Dermis blood vessel endothelial cell (primary cell): Measurements from ENCODE around the gene ZC2HC1B. TPM values are rescaled to one million over a fixed set of nuclear protein-coding genes. Genes with fewer than 3 reads are reported as not detected.
"Not testable (repeated sequence)": the region's sequence is repeated elsewhere in the genome, so short reads cannot be mapped to it uniquely, and the experiment has no call there.

Source experiments
- DNase-seq: peaks from one replicate; pipeline ENCODE4 v3.0.0; 2010
- total RNA-seq: library from RNA; depleted of rRNA; stranded (reverse); fragments of >200 nt; gene quantifications from 2 replicates; pipeline ENCODE4 v1.2.3, GENCODE V29; 2014

The ZC2HC1B gene
- total RNA-seq, 1 donor from 2014 or later = not detected

DNA sequence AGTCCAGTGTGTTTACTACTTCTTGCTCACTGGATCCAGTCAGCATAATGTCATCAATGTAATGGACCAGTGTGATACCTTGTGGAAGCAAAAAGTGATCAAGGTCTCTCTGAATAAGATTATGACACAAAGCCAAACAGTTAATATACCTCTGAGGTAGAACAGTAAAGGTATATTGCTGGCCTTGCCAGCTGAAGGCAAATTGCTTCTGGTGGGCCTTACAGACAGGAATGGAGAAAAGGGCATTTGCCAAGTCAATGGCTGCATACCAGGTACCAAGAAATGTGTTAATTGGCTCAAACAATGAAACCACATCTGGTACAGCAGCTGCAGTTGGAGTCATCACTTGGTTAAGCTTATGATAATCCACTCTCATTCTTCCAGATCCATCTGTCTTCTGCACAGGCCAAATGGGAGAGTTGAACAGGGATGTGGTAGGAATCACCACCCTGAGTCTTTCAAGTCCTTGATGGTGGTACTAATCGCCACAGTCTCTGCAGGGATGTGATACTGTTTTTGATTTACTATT, 7.0 kb downstream of the ZC2HC1B start:
- not testable (repeated sequence) for DNase-seq

DNA sequence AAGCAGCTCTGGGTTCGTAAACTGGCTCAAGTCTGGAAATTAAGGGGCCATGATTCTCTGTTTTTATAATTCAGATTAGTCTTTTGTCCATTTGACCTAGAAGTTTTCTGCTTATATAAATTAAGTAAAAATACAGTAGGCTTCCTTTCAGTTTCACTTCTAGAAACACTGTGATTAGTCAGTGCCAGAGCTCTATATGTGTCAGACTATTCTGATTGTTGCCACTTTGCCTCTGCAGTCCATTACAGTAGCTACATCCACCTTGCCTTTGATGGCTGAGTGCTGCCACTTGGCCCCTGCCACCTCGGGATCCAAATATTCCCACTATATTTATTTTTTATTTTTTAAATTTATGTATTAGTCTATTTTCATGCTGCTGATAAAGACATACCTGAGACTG, 7.9 kb downstream of the ZC2HC1B start:
- peak; percentile 19 for DNase-seq

DNA sequence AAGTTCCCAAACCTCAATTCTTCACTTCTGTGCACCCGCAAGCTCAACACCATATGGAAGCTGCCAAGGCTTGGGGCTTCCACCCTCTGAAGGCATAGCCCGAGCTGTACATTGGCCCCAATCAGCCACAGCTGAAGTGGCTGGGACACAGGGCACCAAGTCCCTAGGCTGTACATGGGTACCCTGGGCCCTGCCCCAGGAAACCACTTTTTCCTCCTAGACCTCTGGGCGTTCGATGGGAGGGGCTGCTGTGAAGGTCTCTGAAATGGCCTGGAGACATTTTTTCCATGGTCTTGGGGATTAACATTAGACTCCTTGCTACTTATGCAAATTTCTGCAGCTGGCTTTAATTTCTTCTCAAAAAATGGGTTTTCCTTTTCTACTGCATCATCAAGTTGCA, 9.3 kb downstream of the ZC2HC1B start:
- DNase-seq = not testable (repeated sequence)

DNA sequence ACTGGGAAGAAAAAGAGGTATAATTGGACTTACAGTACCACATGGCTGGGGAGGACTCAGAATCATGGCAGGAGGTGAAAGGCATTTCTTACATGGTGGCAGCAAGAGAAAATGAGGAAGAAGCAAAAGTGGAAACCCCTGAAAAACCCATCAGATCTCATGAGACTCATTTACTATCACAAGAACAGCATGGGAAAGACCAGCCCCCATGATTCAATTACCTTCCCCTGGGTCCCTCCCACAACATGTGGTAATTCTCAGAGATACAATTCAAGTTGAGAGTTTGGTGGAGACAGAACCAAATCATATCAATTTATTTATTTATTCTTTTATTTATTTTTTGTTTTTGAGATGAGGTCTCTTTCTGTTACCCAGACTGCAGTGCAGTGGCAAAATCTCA, 10.2 kb downstream of the ZC2HC1B start:
- not testable (repeated sequence) for DNase-seq

DNA sequence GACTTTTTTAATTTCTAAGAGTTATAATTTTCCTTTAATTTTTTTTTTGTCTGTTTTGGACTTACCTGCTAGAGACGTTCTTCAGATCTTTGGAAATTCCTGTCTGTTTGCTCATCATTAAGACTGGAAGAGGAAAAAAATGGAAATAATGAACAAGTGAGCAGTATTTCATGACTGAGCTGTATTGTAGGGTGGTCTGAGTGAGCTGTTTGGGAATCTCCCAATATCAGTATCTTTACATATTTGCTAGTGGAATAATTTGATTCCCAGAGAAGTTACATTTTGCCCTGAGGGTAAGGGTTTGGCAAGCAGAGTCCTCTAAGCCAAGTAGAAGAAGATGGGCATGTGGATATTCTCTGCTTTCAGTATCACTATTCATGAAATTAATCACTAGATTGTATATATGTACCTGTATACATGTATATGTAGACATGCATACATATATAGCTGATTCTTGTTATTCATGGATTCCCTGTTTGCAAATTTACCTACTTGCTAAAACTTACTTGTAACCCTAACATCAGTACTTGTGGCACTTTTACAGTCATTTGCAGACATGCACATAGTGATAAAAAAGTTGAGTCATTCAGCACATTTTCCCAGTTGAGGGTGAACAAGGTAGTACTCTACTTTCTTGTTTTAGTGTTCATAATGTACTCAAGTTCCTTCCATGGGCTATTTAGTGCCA, 13.5 kb downstream of the ZC2HC1B start:
- no peak for DNase-seq

DNA sequence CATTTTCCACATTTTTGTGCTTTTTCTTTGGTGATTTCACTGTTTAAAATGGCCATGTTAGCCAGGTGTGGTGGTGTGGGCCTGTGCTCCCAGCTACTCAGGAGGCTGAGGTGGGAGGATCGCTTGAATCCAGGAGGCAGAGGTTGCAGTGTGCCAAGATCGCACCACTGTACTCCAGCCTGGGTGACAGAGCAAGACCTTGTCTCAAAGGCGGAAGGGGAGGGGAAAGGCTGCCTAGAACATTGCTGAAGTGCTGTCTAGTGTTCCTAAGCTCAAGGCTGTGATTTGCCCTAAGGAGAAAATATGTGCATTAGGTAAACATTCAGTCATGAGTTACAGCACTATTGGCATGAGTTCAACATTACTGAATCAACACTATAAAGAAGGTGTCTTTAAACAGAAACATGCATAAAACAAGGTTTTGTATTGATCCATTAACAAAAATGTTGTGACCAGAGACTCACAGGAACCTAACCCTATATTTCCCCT, 14.0 kb downstream of the ZC2HC1B start:
- DNase-seq = no peak

DNA sequence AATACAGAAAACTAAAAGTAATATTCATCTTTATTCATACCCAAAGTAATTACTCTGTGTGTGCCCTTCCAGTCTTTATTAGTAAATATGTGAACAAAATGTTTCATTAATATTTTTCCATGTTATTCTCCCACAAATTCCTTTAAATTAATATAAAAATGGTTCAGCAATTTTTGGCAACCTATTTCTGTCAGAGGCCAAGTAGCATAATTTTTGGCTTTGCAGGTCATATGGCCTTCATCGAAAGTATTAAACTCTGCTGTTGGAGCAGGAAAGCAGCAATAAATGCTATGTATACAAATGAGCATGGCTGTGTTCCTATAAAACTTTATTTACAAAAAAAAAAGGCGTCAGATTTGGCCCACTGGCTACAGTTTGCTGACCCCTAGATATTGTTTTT, 16.1 kb downstream of the ZC2HC1B start:
- no peak for DNase-seq

DNA sequence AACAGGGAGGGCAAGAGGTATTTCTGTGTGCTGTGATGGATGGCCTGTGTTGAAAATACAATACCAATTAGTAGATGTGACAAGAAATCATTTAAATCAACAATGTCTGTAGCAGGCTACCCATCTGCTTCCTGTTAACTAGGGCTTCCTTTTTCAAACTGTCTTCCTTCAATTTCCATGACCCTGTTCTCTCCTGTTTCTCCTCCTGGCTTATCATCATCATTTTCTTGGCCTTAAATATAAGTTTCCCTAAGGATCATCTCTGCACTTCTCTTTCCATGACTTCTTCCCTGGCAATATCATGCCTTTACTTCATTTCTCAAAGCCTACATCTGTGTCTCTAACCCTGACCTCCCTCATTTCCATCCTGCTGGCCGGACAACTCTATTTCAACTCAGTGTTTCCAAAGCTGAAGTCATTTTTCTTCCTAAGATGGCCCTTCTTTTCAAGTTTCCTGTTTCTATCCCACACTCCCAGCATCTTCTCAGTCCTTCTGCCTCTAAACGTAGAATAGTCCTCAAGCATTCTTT, 18.2 kb downstream of the ZC2HC1B start:
- DNase-seq = no peak

DNA sequence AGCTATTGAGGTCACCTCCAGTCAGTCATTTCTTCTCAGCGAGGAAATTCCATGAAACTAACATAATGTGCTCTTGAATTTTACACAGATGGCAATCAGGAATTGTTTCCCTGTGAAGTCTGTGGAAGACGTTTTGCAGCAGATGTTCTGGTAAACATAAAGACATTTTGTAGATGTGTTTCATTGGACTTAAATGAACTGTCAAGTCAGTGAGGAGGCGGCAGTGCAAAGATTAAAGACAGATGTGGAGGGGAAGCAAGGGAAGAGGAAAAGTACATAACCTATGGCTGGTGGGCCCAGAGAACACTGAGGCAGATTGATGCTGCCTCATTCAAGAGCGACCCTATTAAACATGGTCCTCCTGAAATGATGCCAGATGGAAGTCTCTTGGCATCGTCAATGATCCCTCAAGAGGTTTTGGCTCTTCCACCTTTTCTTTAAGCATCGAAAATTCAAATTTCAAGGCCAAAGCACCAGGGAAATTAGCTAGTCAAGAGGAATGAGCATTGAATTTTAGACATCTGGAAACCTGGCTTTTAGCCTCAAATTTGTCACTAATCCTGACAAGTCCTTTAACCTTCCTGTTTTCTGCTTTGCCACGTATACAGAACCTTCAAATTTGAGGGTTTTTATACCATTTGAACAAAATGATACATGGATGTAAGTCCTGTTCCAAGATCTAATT, 20.1 kb downstream of the ZC2HC1B start:
- DNase-seq = no peak

DNA sequence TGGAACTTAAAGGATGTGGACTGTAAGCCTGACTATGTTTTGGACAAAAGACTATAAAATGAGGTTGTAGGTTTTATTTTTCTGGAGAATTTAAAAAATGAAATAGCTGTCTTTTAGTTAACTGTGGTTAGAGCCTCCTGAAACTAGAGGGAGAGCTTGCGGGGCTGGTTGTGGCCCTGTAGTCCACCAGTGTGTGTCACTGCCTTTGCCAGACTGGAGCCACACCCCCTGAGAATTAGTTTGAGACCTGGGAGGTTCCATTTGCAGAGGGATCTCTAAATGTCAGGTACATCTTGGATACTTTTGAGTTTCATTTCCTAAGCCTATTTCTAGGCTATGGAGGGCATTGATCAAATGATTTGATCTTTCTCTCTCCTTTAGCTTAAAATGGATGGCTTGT, 20.8 kb downstream of the ZC2HC1B start:
- no peak for DNase-seq

DNA sequence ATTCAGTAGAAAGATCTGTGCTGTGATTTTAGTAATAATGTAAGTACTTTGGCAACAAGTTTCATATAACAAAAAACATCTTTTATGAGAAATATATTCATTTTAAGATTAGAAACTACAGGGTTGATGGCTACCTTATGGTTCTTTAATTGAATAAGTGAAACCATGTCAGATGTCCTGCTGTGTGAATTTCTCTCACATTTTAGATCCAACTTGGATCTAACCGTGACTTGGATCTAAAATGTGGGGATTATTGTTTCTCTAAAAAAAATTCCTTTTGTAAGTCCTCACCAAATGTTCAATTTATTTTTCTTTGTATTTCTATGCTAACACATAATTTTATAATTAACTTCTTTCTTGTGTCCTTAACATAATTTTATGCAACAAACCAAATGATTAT, 30.4 kb downstream of the ZC2HC1B start:
- DNase-seq = no peak

DNA sequence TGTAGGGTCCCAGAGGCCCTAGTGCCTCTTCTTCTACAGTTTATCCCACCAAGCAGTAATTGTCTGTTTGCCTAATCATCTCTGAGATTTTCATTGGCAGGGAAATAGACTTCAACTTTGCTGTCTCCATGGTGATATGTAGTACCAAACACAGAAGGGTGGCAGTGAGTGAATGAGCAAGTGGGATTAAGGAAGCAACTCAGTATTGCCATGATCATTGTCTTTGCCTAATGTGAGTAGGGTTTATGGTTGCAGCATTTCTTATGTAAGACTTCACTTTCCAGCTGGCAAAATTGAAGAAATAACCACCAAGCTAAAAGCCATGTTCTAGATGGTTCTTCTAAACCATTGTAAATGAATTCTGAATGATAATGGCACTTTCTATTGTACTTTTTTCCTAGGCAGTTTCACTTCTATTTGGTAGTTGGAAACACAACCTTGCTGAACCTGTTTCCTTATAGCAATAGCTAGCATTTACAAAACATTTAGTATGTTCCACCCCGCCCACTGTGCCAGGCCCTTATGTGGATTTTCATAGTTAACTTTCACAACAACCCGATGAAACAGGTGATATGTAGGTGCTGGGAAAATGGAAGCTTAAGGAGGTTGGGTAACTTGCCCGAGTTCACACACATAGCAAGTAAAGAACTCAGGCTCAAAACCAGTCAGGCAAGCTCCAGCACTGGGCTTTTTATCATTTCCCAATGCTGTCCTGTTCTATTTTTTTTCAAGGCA, 32.0 kb downstream of the ZC2HC1B start:
- DNase-seq = no peak

DNA sequence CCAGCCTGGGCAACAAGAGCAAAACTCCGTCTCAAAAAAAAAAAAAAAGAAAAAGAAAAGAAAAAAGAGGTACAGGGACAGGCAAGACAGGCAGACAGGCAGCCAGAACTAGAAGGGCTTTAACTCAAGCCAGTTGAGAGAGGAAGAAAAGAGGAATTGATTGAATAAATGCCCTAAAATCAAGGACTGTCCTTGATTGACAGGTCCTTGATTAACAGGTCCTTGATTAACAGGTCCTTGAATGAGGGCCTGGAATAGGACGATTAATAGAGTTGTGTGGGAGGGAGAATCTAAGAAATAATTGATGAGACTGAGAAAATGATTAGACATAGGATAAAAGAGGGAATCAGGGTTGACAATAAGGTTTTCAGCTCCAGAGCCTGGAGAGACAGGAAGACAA, 36.1 kb downstream of the ZC2HC1B start:
- no peak for DNase-seq

DNA sequence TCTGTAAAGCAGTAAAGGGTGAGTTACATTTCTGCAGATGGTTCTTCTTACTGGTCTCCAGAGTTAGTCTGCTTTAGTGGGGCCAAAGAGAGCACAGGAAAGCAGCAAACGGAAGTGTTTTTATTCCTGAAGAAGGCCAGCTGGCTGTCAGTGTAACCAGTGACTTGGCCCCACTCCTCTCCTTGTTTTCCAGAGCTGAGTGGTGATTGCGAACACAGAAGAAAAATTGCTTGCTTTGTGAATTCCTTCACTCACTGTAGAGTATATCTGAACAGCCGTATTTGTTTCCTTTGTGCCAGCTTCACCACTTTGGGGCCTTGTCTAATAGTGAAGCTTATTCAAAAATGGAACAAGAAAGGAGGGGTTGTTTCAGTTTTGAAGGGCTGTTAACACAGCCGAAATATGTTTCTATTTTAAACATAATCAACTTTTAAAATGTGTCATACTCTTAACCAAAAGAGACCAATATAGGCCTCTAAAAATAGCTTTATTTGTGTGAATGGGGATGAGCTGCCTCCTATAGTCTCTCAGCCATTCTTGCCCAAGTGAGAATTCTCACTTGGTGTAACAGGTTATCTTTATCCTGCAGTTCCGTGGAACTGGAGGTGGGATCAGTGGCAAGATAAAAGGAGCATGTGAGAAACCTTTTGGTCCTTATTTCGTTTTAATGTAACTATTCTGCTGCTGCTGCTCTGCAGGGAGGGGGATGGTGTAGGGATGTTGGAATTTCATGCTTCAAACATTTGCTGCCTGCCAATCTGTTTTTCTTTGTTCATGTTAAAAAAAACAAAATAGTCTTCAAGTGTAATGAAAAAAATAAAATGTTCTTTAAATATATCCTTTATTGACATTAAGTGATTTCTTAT, 37.8 kb downstream of the ZC2HC1B start:
- peak; percentile 28 for DNase-seq

DNA sequence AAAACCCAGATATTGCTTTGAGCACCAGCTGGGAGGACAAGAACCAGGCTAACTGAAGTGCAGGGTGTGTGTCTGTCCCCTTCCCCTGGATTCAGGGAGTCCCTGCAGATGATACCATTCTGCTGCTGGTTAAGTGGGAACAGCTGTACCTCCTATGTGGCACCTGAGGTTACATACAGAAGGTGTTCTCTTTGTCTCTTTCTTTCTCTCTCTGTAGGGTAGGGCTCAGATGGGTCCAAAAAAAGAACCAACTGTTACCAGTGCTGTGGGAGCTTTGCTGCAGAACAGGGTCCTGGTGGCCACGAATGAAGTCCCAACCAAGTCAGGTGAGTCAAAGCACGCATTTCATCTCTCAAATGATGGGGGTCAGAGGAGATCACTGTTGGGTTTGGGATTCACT, 38.6 kb downstream of the ZC2HC1B start:
- no peak for DNase-seq

DNA sequence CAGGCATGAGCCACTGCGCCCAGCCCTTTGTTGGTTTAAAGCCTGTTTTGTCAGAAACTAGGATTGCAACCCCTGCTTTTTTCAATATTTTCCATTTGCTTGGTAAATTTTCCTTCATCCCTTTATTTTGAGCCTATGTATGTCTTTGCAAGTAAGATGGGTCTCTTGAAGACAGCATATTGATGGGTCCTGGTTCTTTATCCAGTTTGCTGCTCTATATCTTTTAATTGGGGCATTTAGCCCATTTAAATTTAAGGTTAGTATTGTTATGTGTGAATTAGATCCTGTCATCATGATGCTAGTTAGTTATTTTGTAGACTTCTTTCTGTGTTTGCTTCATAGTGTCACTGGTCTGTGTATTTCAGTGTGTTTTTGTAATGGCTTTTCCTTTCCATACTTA, 46.8 kb downstream of the ZC2HC1B start:
- no peak for DNase-seq

DNA sequence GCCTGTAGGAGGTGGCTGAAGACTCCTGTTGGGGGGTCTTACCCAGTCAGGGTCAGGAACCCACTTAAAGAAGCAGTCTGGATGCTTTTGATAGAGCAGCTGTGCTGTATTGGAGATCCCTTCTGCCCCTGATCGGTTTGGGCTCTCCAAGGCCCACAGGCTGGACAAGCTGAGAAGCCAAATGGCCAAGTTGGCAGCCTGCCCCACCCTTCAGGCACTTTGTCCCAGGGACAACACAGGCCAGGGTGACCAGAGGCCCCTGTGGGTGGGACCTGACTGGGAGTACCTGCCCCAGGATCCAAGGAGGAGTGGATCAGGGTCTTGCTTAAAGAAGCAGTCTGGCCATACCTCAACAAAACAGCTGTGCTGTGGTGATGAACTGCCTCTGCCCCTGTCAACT, 48.4 kb downstream of the ZC2HC1B start:
- no peak for DNase-seq

DNA sequence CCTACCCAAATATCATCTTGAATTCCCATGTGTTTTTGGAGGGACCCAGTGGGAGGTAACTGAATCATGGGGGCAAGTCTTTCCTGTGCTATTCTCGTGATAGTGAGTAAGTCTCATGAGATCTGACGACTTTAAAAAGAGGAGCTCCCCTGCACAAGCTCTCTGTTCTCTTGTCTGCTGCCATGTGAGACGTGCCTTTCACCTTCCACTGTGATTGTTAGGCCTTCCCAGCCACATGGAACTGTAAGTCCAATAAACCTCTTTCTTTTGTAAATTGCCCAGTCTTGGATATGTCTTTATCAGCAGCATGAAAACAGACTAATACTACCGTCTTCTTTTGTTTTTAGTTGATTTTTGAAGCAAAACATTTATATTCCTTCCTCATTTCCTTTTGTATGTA, 52.8 kb downstream of the ZC2HC1B start:
- not testable (repeated sequence) for DNase-seq

DNA sequence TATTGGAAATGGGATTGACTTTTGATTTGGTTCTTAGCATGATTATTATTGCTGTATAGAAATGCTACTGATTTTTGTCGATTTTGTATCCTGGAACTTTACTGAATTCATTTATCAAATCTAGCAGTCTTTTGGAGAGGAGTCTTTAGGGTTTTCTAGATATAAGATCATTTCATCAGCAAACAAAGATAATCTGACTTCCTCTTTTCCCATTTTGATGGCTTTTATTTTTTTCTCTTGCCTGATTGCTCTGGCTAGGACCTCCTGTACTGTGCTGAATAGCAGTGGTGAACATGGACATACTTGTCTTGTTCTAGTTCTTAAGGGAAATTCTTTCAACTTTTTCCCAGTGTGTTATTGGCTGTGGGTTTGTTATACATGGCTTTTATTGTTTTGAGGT, 64.6 kb downstream of the ZC2HC1B start:
- no peak for DNase-seq

DNA sequence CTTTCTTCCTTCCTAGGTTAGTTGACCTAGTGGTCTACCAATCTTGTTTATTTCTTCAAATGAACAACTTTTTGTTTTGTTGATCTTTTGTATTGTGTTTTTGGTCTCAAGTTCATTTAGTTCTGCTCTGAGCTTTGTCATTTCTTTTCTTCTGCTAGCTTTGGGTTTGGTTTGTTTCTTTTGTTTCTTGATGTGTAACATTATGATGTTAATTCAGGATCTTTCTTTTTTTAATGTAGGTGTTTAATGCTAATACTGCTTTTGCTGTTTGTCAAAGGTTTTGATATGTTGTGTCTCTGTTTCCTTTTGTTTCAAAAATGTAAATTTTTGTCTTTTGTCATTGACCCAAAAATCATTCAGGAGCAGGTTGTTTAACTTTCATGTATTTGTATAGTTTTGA, 65.7 kb downstream of the ZC2HC1B start:
- no peak for DNase-seq

DNA sequence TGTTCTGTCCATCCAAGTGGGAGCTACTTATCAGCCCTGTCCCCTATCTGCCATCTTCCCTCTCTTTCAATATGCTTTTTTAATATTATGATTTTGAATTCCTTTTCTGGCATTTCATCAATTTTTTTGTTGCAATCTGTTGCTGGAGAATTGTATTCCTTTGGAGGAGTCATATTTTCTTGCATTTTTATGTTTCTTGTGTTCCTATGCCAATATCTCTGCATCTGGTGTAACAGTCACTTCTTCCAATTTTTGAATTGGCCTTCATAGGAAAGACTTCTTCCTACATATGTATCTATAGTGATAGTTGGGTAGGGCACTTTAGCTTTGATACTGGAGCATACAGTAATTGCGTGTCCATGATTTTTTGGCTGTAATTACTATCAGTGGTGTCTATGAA, 70.1 kb downstream of the ZC2HC1B start:
- no peak for DNase-seq

DNA sequence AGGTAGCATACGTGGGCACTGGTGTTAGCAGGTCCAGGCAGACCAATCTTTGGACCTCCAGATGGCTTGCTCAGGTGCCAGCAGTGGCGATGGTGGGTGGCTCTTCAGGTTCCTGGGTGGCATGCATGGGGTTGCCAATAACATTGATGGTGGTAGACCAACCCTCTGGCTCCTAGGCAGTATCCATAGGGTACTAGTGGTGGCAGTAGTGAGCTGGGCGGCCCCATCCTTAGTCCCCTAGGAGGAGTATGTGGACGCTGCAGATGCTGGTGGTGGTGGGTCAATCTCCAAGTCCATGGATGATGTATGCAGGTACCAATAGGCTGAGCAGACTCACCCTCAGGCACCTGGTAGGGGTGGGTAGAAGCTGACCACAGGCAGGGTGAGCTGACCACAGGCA, 70.6 kb downstream of the ZC2HC1B start:
- DNase-seq = no peak
